Upper lobe of left lung (tissue), 4 donors: ENCODE data around the gene TMPRSS6.

ENCODE experiments used
- EP300 ChIP-seq, 4 donors: sonication (generic); formaldehyde crosslinking; IDR thresholded peaks; one replicate each; pipeline ENCODE4 v1.5.1; 2017; ENCODE audit warnings: antibody characterized with exemption in 4 of 4, control low read depth in 2 of 4
- POLR2A ChIP-seq, 4 donors: fragments of 450-650 bp; IDR thresholded peaks; one replicate each; pipeline ENCODE4 v1.5.1; 2016 to 2017; ENCODE audit warnings: antibody characterized with exemption in 4 of 4, mild to moderate bottlenecking in 2 of 4
- TF ChIP-seq, protein P1 (sequence below), 6 experiments: fragments of 450-650 bp in 4 of 6; fragments of 200-600 bp in 2 of 6; sonication (generic) in 2 of 6; IDR thresholded peaks; one replicate each; pipeline ENCODE4 v1.5.1; 2016 to 2019; ENCODE audit warnings: antibody characterized with exemption in 6 of 6

DNA sequence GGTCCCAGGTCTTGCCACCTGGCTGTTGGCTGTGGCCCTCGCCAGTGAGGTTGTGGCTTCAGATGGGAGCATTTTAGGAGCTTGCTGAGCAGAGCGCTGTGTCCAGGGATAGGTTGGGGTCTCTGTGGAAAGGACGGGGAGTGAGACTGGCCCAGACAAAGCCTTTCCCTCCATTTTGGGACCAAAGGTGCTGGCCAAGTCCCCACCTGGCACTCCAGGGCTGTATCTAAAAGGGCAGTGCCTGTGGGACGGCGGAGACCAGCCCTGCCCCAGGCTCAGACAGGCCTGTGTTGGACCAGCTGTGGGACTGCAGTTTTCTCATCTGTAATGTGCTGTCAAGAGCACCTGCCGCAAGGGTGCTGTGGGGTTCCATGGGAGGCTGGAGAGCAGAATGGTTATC is 62.9 kb downstream of the TMPRSS6 start:
- TF ChIP-seq, protein P1, sequence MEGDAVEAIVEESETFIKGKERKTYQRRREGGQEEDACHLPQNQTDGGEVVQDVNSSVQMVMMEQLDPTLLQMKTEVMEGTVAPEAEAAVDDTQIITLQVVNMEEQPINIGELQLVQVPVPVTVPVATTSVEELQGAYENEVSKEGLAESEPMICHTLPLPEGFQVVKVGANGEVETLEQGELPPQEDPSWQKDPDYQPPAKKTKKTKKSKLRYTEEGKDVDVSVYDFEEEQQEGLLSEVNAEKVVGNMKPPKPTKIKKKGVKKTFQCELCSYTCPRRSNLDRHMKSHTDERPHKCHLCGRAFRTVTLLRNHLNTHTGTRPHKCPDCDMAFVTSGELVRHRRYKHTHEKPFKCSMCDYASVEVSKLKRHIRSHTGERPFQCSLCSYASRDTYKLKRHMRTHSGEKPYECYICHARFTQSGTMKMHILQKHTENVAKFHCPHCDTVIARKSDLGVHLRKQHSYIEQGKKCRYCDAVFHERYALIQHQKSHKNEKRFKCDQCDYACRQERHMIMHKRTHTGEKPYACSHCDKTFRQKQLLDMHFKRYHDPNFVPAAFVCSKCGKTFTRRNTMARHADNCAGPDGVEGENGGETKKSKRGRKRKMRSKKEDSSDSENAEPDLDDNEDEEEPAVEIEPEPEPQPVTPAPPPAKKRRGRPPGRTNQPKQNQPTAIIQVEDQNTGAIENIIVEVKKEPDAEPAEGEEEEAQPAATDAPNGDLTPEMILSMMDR (IDR thresholded peaks at IDR 0.05), result no peak
- no peak for TF ChIP-seq EP300 (IDR thresholded peaks at IDR 0.05)
- TF ChIP-seq POLR2A (IDR thresholded peaks at IDR 0.05), result no peak
